Measurements from ENCODE around the gene GTF2A1L.
"Not testable (repeated sequence)": the region's sequence is repeated elsewhere in the genome, so short reads cannot be mapped to it uniquely, and the experiment has no call there.

Gene GTF2A1L

GRCh38 chr2:48613211-48613610, 4.4 kb upstream of the GTF2A1L start:
- no peak for DNase-seq

GRCh38 chr2:48614581-48614980, 3.1 kb upstream of the GTF2A1L start:
- DNase-seq, result not testable (repeated sequence)

GRCh38 chr2:48619526-48619925, 1.9 kb downstream of the GTF2A1L start:
- DNase-seq, result no peak

- no peak for DNase-seq
These were observed 2.9 kb downstream of the GTF2A1L start for GRCh38 chr2:48620604-48621003.

- not testable (repeated sequence) for DNase-seq
These were observed 5.0 kb downstream of the GTF2A1L start for GRCh38 chr2:48622691-48623090.

GRCh38 chr2:48624696-48625095, 7.0 kb downstream of the GTF2A1L start:
- no peak for DNase-seq

GRCh38 chr2:48626047-48626446, 8.4 kb downstream of the GTF2A1L start:
- DNase-seq, result no peak

- DNase-seq, result no peak
These were observed 15.5 kb downstream of the GTF2A1L start for GRCh38 chr2:48633143-48633542.

GRCh38 chr2:48635786-48636185, 18.1 kb downstream of the GTF2A1L start:
- no peak for DNase-seq

GRCh38 chr2:48638261-48638660, 20.6 kb downstream of the GTF2A1L start:
- no peak for DNase-seq

GRCh38 chr2:48651158-48651790, 33.6 kb downstream of the GTF2A1L start:
- DNase-seq, result no peak

- DNase-seq, result no peak
These were observed 51.3 kb downstream of the GTF2A1L start for GRCh38 chr2:48668992-48669391.

- no peak for DNase-seq
These were observed 55.9 kb downstream of the GTF2A1L start for GRCh38 chr2:48673581-48673980.

- no peak for DNase-seq
These were observed 57.3 kb downstream of the GTF2A1L start for GRCh38 chr2:48674933-48675332.

- DNase-seq, result no peak
These were observed 59.8 kb downstream of the GTF2A1L start for GRCh38 chr2:48677450-48677849.

- no peak for DNase-seq
These were observed 67.5 kb downstream of the GTF2A1L start for GRCh38 chr2:48685126-48685525.

- DNase-seq, result no peak
These were observed 74.5 kb downstream of the GTF2A1L start for GRCh38 chr2:48691935-48692691.

GRCh38 chr2:48693066-48693465, 75.4 kb downstream of the GTF2A1L start:
- DNase-seq, result no peak

- no peak for DNase-seq
These were observed 76.0 kb downstream of the GTF2A1L start for GRCh38 chr2:48693645-48694044.

GRCh38 chr2:48694149-48694548, 76.5 kb downstream of the GTF2A1L start:
- DNase-seq, result no peak

GRCh38 chr2:48695991-48696390, 78.3 kb downstream of the GTF2A1L start:
- DNase-seq, result no peak

GRCh38 chr2:48696881-48697280, 79.2 kb downstream of the GTF2A1L start:
- DNase-seq, result no peak

GRCh38 chr2:48699348-48699930, 81.8 kb downstream of the GTF2A1L start:
- DNase-seq, result no peak

- not testable (repeated sequence) for DNase-seq
These were observed 86.0 kb downstream of the GTF2A1L start for GRCh38 chr2:48703621-48704020.

All from suppressor macrophage treated with lipopolysaccharide for 4 hours (primary cell).